Measurements from ENCODE around the gene NEB.
"Not testable (repeated sequence)": the region's sequence is repeated elsewhere in the genome, so short reads cannot be mapped to it uniquely, and the experiment has no call there.

DNA sequence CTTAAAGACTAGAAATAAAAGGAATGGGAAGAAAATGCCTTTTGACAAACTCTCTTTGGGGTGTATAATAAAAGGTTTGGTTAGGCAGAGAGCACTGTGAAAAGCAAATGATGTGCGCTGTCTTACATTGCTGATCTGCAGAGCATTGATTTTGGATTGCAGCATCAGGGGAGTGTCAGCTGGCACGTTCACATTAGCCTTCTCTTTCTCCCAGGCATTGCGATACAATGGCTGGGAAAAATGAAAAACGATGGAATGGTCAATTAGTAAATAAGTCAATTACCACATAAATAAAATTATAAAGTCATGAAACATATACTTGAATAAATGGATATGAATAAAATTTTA lies 142.4 kb downstream of the NEB start:
- TF ChIP-seq, protein P1, sequence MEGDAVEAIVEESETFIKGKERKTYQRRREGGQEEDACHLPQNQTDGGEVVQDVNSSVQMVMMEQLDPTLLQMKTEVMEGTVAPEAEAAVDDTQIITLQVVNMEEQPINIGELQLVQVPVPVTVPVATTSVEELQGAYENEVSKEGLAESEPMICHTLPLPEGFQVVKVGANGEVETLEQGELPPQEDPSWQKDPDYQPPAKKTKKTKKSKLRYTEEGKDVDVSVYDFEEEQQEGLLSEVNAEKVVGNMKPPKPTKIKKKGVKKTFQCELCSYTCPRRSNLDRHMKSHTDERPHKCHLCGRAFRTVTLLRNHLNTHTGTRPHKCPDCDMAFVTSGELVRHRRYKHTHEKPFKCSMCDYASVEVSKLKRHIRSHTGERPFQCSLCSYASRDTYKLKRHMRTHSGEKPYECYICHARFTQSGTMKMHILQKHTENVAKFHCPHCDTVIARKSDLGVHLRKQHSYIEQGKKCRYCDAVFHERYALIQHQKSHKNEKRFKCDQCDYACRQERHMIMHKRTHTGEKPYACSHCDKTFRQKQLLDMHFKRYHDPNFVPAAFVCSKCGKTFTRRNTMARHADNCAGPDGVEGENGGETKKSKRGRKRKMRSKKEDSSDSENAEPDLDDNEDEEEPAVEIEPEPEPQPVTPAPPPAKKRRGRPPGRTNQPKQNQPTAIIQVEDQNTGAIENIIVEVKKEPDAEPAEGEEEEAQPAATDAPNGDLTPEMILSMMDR (conservative IDR thresholded peaks at IDR 0.05; ENCODE audit: low read length): not testable (repeated sequence)
- TF ChIP-seq EZH2phosphoT487 (IDR thresholded peaks at IDR 0.05; ENCODE audit: borderline replicate concordance): not testable (repeated sequence)

Measured in Loucy (cell line).